ENCODE data around the gene MEF2C.

Gene MEF2C

GRCh38 chr5:88673253-88674105, 209.5 kb downstream of the MEF2C start:
- no peak overlapping the region for H3K4me3 ChIP-seq (ENCODE audit: low read length)
- TF ChIP-seq CTCF (IDR thresholded peaks at IDR 0.05; ENCODE audit: insufficient read depth, low read depth, low read length, missing control alignments) = no peak
- DNase-seq (ENCODE audit: low read depth) = no peak

GRCh38 chr5:88672644-88673252, 210.2 kb downstream of the MEF2C start:
- no peak overlapping the region for H3K4me3 ChIP-seq (ENCODE audit: low read length)
- no peak for DNase-seq (ENCODE audit: low read depth)
- no peak for TF ChIP-seq CTCF (IDR thresholded peaks at IDR 0.05; ENCODE audit: insufficient read depth, low read depth, low read length, missing control alignments)

- DNase-seq (ENCODE audit: low read depth) = no peak
- no peak for TF ChIP-seq CTCF (IDR thresholded peaks at IDR 0.05; ENCODE audit: insufficient read depth, low read depth, low read length, missing control alignments)
- H3K4me3 ChIP-seq (ENCODE audit: low read length) = no peak overlapping the region
These were observed 211.2 kb downstream of the MEF2C start for GRCh38 chr5:88671505-88672499.

GRCh38 chr5:88671106-88671504, 211.9 kb downstream of the MEF2C start:
- no peak overlapping the region for H3K4me3 ChIP-seq (ENCODE audit: low read length)
- TF ChIP-seq CTCF (IDR thresholded peaks at IDR 0.05; ENCODE audit: insufficient read depth, low read depth, low read length, missing control alignments) = no peak

GRCh38 chr5:88670461-88670860, 212.5 kb downstream of the MEF2C start:
- no peak for DNase-seq (ENCODE audit: low read depth)
- no peak overlapping the region for H3K4me3 ChIP-seq (ENCODE audit: low read length)
- no peak for TF ChIP-seq CTCF (IDR thresholded peaks at IDR 0.05; ENCODE audit: insufficient read depth, low read depth, low read length, missing control alignments)

More at GRCh38 chr5:88671106-88671504, 211.9 kb downstream of the MEF2C start:
- no peak for DNase-seq (ENCODE audit: low read depth)

GRCh38 chr5:88669371-88670050, 213.5 kb downstream of the MEF2C start:
- TF ChIP-seq CTCF (IDR thresholded peaks at IDR 0.05; ENCODE audit: insufficient read depth, low read depth, low read length, missing control alignments) = no peak
- H3K4me3 ChIP-seq (ENCODE audit: low read length) = no peak overlapping the region
- no peak for DNase-seq (ENCODE audit: low read depth)

All from epithelial cell of esophagus (primary cell).